ENCODE results near the gene STK33.
"Not testable (repeated sequence)": the region's sequence is repeated elsewhere in the genome, so short reads cannot be mapped to it uniquely, and the experiment has no call there.

STK33 gene

GRCh38 chr11:8533332-8533731 lies 60.7 kb downstream of the STK33 start:
- no peak for DNase-seq

DNA sequence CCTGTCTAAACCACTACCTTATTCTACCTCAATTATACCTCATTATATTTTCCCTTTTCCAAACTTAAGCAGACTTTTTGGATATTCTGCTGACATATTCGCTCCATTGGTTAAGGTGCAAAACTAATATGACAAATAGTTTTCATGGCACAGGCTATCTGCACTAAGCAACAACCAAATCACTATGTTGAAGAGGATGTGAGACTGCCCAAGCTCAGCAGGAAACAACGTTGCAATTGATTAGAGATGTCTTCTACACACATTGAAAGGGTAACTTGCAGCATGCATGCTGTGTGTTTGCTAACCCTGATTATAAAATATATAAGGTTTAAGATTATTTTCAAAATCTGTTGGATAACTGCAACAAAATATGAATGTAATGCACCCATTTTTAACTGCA lies 61.6 kb downstream of the STK33 start:
- no peak for DNase-seq

- DNase-seq, result no peak
Observed at GRCh38 chr11:8531982-8532381, 62.0 kb downstream of the STK33 start.

- DNase-seq, result no peak
Observed at GRCh38 chr11:8531312-8531711, 62.7 kb downstream of the STK33 start.

DNA sequence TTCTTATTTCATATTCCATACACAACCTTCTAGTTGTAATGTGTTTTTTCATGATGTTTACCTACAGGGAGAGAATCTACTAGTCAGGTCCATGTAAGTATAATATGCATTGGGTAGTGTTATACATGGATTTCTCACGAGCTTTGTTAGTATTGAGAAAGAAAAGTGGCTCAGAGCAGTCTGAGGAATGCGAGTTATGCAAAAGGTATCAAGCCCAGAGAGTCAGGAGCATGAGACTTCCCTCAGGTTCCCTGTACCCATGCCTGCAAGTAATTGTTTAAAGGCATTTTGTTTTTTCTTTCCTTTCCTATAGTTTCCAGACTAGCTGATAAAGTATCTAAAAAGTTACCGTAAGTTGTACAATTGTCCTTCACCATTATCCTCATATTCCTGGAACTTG lies 66.1 kb downstream of the STK33 start:
- no peak for DNase-seq

- no peak for DNase-seq
Observed at GRCh38 chr11:8523396-8523795, 70.6 kb downstream of the STK33 start.

DNA sequence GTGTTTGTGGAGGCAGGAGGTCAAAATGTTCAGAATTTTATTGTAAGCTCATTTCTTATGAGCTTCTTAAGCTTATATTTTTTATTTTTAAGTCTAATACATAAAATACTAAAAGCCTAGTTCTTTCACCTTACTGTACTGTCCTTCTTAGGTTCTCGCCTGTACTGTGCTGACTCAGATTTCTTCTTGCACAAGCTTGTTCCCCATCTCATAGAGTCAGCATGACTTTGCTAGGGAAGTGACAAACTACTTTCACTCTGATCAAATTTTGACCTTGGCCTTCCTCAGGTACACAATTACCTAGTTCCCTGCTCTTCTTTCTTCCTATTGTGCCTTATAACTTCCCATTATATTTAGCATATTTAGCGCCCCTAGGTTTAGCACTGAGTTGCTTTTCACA lies 81.5 kb downstream of the STK33 start:
- no peak for DNase-seq

GRCh38 chr11:8503910-8504364 lies 90.1 kb downstream of the STK33 start:
- DNase-seq, result no peak

- no peak for DNase-seq
Observed at GRCh38 chr11:8501836-8502235, 92.2 kb downstream of the STK33 start.

GRCh38 chr11:8488395-8488794 lies 105.6 kb downstream of the STK33 start:
- no peak for DNase-seq

- no peak for DNase-seq
Observed at GRCh38 chr11:8487261-8487660, 106.8 kb downstream of the STK33 start.

GRCh38 chr11:8484251-8484650 lies 109.8 kb downstream of the STK33 start:
- no peak for DNase-seq

- DNase-seq, result no peak
Observed at GRCh38 chr11:8480858-8481257, 113.2 kb downstream of the STK33 start.

DNA sequence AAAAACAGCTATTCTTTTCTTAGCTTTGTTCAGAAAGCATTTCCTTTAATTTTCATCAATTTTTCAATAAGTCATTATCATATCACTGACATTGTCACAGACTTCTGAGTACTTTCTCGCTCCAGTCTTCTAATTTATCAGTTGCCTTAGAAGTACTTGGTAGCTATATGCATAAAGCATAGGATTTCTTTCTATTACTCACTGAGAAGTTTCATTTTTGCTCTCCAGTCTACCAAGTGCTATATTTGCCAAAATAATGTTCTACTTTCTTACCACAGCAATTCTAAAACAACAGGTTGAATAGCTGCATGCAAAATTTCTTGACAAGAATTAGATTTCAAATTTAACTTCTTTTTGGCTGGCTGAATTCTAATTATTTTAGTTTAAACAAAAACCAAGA lies 116.3 kb downstream of the STK33 start:
- DNase-seq, result no peak

GRCh38 chr11:8477151-8477550 lies 116.9 kb downstream of the STK33 start:
- DNase-seq, result no peak

GRCh38 chr11:8467806-8468205 lies 126.2 kb downstream of the STK33 start:
- not testable (repeated sequence) for DNase-seq

DNA sequence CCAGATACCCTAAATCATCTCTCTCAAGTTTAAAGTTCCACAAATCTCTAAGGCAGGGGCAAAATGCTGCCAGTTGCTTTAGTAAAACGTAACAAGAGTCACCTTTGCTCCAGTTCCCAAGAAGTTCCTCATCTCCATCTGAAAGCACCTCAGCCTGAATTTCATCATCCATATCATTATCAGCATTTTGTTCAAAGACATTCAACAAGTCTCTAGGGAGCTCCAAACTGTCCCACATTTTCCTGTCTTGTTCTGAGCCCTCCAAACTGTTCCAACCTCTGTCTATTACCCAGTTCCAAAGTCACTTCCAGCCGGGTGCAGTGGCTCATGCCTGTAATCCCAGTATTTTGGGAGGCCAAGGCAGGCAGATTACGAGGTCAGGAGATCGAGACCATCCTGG lies 126.7 kb downstream of the STK33 start:
- not testable (repeated sequence) for DNase-seq

DNA sequence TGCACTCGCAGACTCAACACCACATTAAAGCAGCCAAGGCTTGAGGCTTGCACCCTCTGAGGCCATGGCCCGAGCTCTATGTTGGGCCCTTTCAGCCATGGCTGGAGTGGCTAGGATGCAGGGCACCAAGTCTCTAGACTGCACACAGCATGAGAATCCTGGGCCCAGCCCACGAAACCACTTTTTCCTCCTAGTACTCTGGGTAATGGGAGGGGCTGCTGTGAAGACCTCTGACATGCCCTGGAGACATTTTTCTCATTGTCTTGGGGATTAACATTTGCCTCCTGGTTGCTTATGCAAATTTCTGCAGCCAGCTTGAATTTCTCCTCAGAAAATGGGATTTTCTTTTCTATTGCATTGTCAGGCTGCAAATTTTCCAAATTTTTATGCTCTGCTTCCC lies 127.1 kb downstream of the STK33 start:
- not testable (repeated sequence) for DNase-seq

DNA sequence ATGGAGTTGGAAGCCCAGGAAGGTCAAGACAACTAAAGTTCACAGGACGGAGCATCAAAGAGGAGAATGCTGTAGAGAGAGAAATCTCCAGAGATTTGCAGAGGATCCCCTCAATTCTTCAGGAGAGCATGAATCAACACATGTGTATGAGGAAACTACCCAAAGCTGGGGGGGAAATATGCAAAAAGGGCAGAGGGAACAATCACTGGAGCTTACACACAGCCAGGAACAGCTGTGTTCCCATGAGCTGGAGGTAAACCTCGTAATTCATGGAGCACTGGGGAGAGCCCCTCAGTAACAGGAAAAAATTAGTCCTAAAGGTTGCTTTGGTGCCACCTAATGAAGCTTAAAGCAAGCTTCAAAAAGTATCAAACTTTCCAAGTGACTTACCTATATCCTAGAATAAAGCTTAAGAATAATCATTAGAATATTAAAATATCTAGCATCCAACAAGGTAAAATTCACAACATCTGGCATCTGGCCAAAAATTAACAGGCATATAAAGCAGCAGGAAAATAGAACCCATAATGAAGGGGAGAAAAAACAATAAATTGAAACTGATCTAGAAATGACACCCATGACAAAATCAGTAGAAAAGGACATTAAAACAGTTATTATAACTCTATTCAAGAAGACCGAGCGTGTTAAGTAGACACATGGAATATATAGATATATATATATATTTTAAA lies 134.2 kb downstream of the STK33 start:
- no peak for DNase-seq

DNA sequence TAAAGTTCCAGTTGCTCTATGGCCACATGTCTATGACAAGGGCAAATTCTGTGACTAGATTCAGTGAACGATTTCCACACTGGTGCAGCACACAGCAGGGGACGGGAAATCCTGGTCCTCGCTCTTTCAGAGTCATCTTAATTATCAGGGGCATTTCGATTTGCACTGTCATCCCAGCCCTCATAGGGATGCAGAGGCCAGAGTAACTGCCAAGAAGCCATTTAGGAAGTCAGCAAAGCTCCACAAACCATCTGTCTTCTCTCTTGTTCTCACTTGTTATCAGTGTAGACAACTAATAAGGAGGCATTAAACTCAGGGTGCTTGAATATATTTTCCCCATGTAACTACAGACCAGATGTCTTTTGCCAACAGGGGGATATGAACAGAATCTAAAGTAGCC lies 151.7 kb downstream of the STK33 start:
- DNase-seq, result no peak

GRCh38 chr11:8440649-8441048 lies 153.4 kb downstream of the STK33 start:
- DNase-seq, result no peak

- DNase-seq, result no peak
Observed at GRCh38 chr11:8429483-8429882, 164.5 kb downstream of the STK33 start.

DNA sequence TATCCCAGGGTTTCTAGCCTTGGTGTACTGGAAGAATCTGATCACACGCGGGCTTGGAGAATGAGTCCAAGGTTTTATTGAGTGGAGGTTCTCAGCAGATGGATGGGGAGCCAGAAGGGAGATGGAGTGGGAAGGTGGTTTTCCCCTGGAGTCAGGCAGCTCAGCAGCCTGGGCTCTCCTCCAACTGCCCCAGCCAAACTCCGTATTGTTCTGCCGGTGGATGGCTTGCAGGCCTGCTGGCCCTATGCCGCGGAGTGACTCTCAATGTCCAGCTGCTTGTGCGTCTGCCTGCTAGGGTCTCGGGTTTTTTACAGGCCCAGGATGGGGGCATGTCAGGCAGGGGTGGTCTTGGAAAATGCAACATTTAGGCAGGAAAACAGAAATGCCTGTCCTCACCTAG lies 168.0 kb downstream of the STK33 start:
- DNase-seq, result no peak

DNA sequence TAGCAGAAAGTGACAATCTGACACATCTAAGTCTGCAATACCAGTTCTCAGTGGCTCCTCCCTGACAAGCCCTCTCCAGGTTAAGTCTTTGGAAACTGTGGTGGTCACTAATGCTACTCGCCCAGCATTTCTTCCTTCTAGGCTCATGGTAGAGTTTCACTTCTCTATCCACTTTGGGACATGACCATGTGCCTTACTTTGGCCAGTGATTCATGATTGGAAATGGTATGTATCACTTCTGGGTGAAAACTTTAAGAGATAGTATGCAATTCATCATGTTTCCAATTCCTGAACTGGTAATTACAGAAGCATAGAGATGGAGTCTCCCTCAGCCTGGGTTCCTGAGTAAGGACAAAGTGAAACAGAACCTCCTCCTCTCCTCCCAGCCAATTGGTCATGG lies 178.8 kb downstream of the STK33 start:
- DNase-seq, result no peak

GRCh38 chr11:8408151-8408941 lies 185.7 kb downstream of the STK33 start:
- no peak for DNase-seq
